Epithelial cell of esophagus (primary cell): ENCODE results near the gene HECTD4.

Experiments used
- DNase-seq: peaks from one replicate; pipeline ENCODE4 v3.0.0; 2010; ENCODE audit warnings: low read depth
- H3K4me3 ChIP-seq: 2 replicates; pipeline ENCODE4 v1.5.1; 2011; ENCODE audit warnings: mild to moderate bottlenecking, low read length, control low read depth
- CTCF ChIP-seq: IDR thresholded peaks from 2 replicates; pipeline ENCODE4 v1.5.1; 2011; ENCODE audit warnings: low read depth, mild to moderate bottlenecking, low read length, control low read depth, inconsistent platforms; ENCODE audit not compliant: insufficient read depth; ENCODE audit errors: missing control alignments

HECTD4 gene

GRCh38 chr12:112308161-112308560, 74.1 kb downstream of the HECTD4 start:
- no peak for TF ChIP-seq CTCF
- DNase-seq = no peak
- no peak overlapping the region for H3K4me3 ChIP-seq

GRCh38 chr12:112307317-112308011, 74.8 kb downstream of the HECTD4 start:
- DNase-seq = no peak
- no peak overlapping the region for H3K4me3 ChIP-seq
- no peak for TF ChIP-seq CTCF

GRCh38 chr12:112305951-112306350, 76.3 kb downstream of the HECTD4 start:
- TF ChIP-seq CTCF = no peak
- DNase-seq = no peak
- H3K4me3 ChIP-seq = no peak overlapping the region

GRCh38 chr12:112304436-112304835, 77.8 kb downstream of the HECTD4 start:
- TF ChIP-seq CTCF = no peak
- no peak for DNase-seq
- no peak overlapping the region for H3K4me3 ChIP-seq

- no peak overlapping the region for H3K4me3 ChIP-seq
- no peak for TF ChIP-seq CTCF
- DNase-seq = no peak
Measured at GRCh38 chr12:112303799-112304198, 78.4 kb downstream of the HECTD4 start.

- peak; percentile 87 for DNase-seq
- TF ChIP-seq CTCF = no peak
- H3K4me3 ChIP-seq = no peak overlapping the region
Measured at GRCh38 chr12:112303004-112303403, 79.2 kb downstream of the HECTD4 start.

- DNase-seq = no peak
- H3K4me3 ChIP-seq = no peak overlapping the region
- no peak for TF ChIP-seq CTCF
Measured at GRCh38 chr12:112299704-112300103, 82.5 kb downstream of the HECTD4 start.
